PC-3 (cell line): ENCODE results near the gene NNT.

Experiments
- CTCF ChIP-seq: fragments of 300-600 bp; sonication (generic); conservative IDR thresholded peaks from 2 replicates; pipeline ENCODE4 v1.5.1; 2017; ENCODE audit warnings: antibody characterized with exemption, low read depth, mild to moderate bottlenecking, low read length
- EZH2 ChIP-seq: fragments of 300-600 bp; sonication (generic); IDR thresholded peaks from one replicate; pipeline ENCODE4 v1.6.1; 2017; ENCODE audit warnings: antibody characterized with exemption, mild to moderate bottlenecking, low read length; ENCODE audit not compliant: unreplicated experiment

- TF ChIP-seq CTCF (no peak), EZH2 (no peak)
Measured at GRCh38 chr5:43564289-43564850, 38.6 kb upstream of the NNT start.
